WTC11 (cell line): Measurements from ENCODE around the gene ZDHHC7.

Experiments used
- SMAD3 ChIP-seq: sonication (generic); formaldehyde crosslinking; IDR thresholded peaks from 2 replicates; pipeline ENCODE4 v1.8.0; 2022; ENCODE audit warnings: missing genetic modification reagents, mild to moderate bottlenecking, borderline replicate concordance
- TF ChIP-seq, protein P1 (sequence below): fragments of 200-600 bp; IDR thresholded peaks from 2 replicates; pipeline ENCODE4 v1.8.0; 2022; ENCODE audit warnings: antibody characterized with exemption

DNA sequence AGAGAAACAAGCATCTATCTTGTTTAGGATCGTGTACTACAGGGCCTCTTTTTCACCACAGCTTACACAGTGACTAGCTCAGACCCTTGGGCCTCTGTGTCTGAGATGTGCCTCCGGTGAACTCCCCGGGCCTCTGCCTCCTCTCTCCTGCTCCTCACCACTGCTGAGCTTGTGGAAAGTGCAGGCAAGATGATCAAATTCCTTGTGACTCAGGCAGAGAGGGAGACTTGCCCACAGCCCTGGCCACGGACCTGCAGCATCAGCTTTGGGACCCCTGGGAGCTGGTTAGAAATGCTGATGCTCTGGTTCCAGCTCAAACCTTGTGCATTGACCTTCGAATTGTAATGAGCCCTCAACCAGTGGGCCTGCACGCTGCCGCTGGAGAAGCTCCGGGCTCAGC is 79.8 kb downstream of the ZDHHC7 start:
- TF ChIP-seq, protein P1, sequence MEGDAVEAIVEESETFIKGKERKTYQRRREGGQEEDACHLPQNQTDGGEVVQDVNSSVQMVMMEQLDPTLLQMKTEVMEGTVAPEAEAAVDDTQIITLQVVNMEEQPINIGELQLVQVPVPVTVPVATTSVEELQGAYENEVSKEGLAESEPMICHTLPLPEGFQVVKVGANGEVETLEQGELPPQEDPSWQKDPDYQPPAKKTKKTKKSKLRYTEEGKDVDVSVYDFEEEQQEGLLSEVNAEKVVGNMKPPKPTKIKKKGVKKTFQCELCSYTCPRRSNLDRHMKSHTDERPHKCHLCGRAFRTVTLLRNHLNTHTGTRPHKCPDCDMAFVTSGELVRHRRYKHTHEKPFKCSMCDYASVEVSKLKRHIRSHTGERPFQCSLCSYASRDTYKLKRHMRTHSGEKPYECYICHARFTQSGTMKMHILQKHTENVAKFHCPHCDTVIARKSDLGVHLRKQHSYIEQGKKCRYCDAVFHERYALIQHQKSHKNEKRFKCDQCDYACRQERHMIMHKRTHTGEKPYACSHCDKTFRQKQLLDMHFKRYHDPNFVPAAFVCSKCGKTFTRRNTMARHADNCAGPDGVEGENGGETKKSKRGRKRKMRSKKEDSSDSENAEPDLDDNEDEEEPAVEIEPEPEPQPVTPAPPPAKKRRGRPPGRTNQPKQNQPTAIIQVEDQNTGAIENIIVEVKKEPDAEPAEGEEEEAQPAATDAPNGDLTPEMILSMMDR = no peak
- no peak for TF ChIP-seq SMAD3 (CRISPR knock-in tag)
